Glutamatergic neuron (in vitro differentiated cells): ENCODE results near the gene TM6SF1. TPM values are rescaled to one million over a fixed set of nuclear protein-coding genes. Genes with fewer than 3 reads are reported as not detected.

Source experiments
- DNase-seq: peaks from one replicate; pipeline ENCODE4 v3.0.0; 2022
- H3K27ac Mint-ChIP-seq: one replicate; pipeline ENCODE4 v1.8.0; 2020; ENCODE audit warnings: mild to moderate bottlenecking, mixed read lengths, inconsistent platforms; ENCODE audit not compliant: unreplicated experiment
- H3K27me3 Mint-ChIP-seq: one replicate; pipeline ENCODE4 v1.8.0; 2020; ENCODE audit warnings: mild to moderate bottlenecking, moderate library complexity, mixed read lengths, inconsistent platforms; ENCODE audit not compliant: unreplicated experiment
- H3K36me3 Mint-ChIP-seq: one replicate; pipeline ENCODE4 v1.8.0; 2020; ENCODE audit warnings: mild to moderate bottlenecking, mixed read lengths, inconsistent platforms; ENCODE audit not compliant: unreplicated experiment
- H3K4me1 Mint-ChIP-seq: one replicate; pipeline ENCODE4 v1.8.0; 2020; ENCODE audit warnings: mild to moderate bottlenecking, low read depth, mixed read lengths, inconsistent platforms; ENCODE audit not compliant: unreplicated experiment
- H3K4me3 Mint-ChIP-seq: one replicate; pipeline ENCODE4 v1.8.0; 2020; ENCODE audit warnings: mild to moderate bottlenecking, mixed read lengths, inconsistent platforms; ENCODE audit not compliant: unreplicated experiment
- H3K9me3 Mint-ChIP-seq: one replicate; pipeline ENCODE4 v1.8.0; 2020; ENCODE audit warnings: mild to moderate bottlenecking, moderate library complexity, mixed read lengths, inconsistent platforms; ENCODE audit not compliant: unreplicated experiment
- long read RNA-seq: library from polyadenylated mRNA; unstranded; transcript quantifications from one replicate; pipeline ENCODE4 v2.0.0, GENCODE V29; 2020; ENCODE audit not compliant: unreplicated experiment
- total RNA-seq: library from RNA; stranded (reverse); fragmentation: NEBNext Ultra II Directional; extraction: Animal tissue kit (Norgen Biotek cat#: 25700); gene quantifications from one replicate; pipeline ENCODE4 v1.2.1, GENCODE V29; 2021; ENCODE audit not compliant: unreplicated experiment
- TF ChIP-seq, protein P1 (sequence below): fragments of 200-600 bp; sonication (generic); IDR thresholded peaks from one replicate; pipeline ENCODE4 v1.5.0; 2021; ENCODE audit not compliant: partially characterized antibody, unreplicated experiment

Gene TM6SF1
- not detected for total RNA-seq
- long read RNA-seq, result 0 reads

DNA sequence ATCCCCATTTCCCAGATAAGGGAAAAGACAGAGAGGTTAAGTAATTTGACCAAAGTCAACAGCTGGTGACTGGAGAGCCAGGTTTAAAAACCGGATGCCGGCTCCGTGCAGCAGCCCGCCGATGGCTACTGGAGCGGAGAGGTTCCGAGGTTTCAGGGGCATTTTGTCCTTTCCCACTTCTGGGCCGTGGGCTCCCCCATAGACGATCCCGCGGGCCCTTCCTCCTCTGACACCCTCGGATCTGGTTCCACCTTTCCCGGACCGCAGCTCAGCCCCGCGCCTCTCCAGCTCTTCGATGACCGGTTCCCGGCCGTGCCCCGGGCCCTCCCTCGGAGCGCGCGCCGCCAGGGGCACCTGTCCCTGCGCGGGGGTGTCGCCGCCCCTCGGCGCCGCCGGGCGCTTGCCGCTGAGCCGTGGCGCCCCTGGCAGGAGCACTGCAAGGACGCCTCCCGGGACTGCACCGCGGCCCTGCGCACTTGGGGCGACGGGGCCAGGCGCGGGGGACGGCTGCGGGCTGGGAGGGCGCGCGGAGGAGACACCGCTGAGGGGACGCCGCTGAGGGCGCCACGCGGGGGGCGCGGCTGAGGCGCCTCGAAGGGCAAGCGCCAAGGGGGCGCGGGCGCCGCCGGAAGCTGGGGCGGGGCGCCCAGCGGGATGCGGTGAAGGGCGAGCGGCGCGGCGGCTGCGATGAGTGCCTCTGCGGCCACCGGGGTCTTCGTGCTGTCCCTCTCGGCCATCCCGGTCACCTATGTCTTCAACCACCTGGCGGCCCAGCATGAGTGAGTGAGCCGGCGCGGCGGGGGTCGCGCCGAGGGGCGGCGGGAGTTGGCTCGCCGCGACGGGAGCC is at the start of gene TM6SF1:
TM6SF1 (plus strand) TSS at position 652 of the 847 bp plus-strand sequence; CDS start at position 688, 36 bp downstream.
- Mint-ChIP-seq H3K27ac (peak within 1 kb of the TSS; percentile 25), H3K27me3 (peaks cover 33% of the 10 kb centered on the region), H3K36me3 (peaks cover 9% of the 10 kb centered on the region), H3K4me3 (peak within 1 kb of the TSS; percentile 71), H3K4me1 (peaks cover 7% of the 10 kb centered on the region), H3K9me3 (peaks cover 5% of the 10 kb centered on the region)
- TF ChIP-seq, protein P1, sequence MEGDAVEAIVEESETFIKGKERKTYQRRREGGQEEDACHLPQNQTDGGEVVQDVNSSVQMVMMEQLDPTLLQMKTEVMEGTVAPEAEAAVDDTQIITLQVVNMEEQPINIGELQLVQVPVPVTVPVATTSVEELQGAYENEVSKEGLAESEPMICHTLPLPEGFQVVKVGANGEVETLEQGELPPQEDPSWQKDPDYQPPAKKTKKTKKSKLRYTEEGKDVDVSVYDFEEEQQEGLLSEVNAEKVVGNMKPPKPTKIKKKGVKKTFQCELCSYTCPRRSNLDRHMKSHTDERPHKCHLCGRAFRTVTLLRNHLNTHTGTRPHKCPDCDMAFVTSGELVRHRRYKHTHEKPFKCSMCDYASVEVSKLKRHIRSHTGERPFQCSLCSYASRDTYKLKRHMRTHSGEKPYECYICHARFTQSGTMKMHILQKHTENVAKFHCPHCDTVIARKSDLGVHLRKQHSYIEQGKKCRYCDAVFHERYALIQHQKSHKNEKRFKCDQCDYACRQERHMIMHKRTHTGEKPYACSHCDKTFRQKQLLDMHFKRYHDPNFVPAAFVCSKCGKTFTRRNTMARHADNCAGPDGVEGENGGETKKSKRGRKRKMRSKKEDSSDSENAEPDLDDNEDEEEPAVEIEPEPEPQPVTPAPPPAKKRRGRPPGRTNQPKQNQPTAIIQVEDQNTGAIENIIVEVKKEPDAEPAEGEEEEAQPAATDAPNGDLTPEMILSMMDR, result no peak
- DNase-seq, result peak; percentile 52

DNA sequence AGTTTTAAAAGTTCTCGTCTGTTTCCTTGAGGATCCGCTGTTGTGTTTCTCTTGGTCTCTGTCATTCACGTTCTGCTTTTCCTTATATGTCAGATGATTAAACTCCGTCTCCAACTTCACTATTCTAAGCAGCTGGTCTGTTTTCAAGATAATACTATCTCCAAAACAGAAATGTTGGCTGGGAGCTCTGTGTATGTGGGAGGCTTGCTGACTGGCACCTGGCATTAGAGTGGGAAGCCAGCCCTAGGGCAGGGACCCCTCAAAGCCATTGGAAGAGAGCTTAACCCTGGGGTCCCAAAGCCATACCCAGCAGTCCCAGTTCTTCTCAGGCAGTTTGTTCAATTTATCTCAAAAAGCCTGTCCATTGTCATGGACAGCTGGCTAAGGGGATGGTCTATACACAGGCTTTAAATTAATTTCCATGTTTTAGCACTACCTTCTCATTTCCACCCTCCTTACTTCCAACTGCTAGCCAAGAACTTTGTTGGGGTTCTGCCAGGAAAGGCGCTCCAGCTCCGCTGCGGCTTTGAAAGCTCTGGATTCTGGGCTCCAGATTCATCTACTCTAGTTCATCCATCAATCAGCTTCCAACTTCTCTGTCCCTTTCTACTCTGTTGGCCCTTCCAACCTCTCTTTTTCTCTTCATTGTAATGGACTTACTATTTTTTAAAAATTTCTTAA is 49.6 kb upstream of the TM6SF1 start:
- no peaks in the 10 kb centered on the region for H3K36me3 Mint-ChIP-seq
- H3K27ac Mint-ChIP-seq, result no peak overlapping the region
- no peaks in the 10 kb centered on the region for H3K9me3 Mint-ChIP-seq
- TF ChIP-seq, protein P1, result no peak
- no peaks in the 10 kb centered on the region for H3K4me1 Mint-ChIP-seq
- H3K27me3 Mint-ChIP-seq, result no peaks in the 10 kb centered on the region
- H3K4me3 Mint-ChIP-seq, result no peak overlapping the region
- DNase-seq, result no peak

DNA sequence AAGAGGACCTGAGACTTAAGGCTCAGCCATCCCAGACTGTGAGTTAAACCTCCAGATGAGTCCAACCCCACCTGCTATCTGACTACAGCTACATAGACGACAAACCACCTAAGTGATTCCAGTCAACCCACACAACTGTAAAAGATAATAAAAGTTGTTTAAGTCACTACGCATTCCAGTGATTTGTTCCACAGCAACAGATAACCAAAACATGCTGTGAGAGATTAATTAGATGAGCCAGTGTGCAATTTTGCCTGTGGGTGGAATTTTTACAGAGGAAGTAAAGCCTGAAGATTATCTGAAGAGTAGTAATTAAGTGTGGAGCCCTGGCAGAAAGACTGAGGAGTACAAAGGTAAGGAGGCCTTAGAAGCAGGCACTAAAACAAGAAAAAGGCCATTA is 45.8 kb upstream of the TM6SF1 start:
- Mint-ChIP-seq H3K4me1 (peaks cover 5% of the 10 kb centered on the region), H3K27me3 (no peaks in the 10 kb centered on the region), H3K4me3 (no peak overlapping the region), H3K27ac (no peak overlapping the region), H3K36me3 (no peaks in the 10 kb centered on the region), H3K9me3 (no peaks in the 10 kb centered on the region)
- TF ChIP-seq, protein P1, result no peak
- no peak for DNase-seq

DNA sequence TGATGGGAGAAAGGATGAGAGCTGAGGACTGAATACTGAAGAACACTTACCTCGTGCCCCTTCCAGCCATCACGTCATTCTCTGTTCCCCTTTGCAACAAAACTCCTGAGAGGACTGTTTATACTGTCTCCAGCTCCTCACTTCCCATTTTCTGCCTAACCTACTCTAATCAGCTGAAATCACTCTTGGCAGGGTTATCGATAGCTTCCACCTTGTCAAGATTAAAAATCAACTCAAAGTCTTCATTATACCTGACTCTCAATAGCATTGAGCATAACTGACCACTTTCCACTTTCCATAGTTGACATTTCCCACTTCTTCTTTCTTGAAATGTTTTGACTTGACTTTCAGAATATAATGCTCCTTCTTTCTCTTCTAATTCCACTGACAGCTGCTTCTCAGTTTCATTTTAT is 44.7 kb upstream of the TM6SF1 start:
- peaks cover 5% of the 10 kb centered on the region for H3K4me1 Mint-ChIP-seq

More for the DNA sequence above, 44.7 kb upstream of the TM6SF1 start:
- Mint-ChIP-seq H3K4me3 (no peak overlapping the region), H3K27ac (no peak overlapping the region), H3K36me3 (no peaks in the 10 kb centered on the region), H3K9me3 (no peaks in the 10 kb centered on the region), H3K27me3 (no peaks in the 10 kb centered on the region)
- DNase-seq, result no peak
- TF ChIP-seq, protein P1, result no peak
